ENCODE data around the gene LAMA2. TPM values are rescaled to one million over a fixed set of nuclear protein-coding genes. Genes with fewer than 3 reads are reported as not detected.

LAMA2 gene
- polyA plus RNA-seq, 3 donors, result not detected

DNA sequence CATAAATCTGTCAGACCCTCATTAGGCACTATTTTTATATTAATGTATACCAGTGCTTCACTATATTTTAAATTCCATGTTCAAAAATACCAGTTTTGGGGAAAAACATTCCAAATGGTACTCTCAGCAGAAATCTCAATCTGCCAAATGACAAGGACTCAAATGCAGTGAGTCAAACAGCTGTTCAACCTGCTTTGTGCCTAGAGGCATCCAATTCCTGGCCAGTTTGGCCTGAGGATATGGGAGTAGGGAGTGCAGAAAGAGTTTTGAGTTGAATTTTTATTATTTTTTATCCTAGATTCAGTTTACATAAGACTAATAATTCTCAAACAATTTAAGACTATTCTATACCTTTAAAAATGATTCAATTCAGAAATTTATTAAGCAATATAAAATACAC is 216.8 kb downstream of the LAMA2 start:
- Histone ChIP-seq H3K4me3 (replicated peaks in 1 of 3; ENCODE audit: low read depth in 2 of 3, low read length in 3 of 3) (no peak overlapping the region), H4K20me1 (ENCODE audit: insufficient read depth, low read length) (no peaks in the 10 kb centered on the region), H3K36me3 (replicated peaks in 1 of 2; ENCODE audit: control insufficient read depth in 1 of 2, insufficient read depth in 2 of 2, low read length in 2 of 2) (no peaks in the 10 kb centered on the region), H3K79me2 (ENCODE audit: insufficient read depth, low read length) (no peaks in the 10 kb centered on the region), H3K4me2 (replicated peaks; ENCODE audit: extremely low read depth, low read length, poor library complexity, severe bottlenecking) (no peak overlapping the region), H3K9ac (ENCODE audit: insufficient read depth, low read length, poor library complexity, severe bottlenecking) (no peak overlapping the region), H3K27ac (ENCODE audit: low read depth in 1 of 2, low read length in 2 of 2) (no peak overlapping the region), H3K9me3 (replicated peaks in 1 of 2; ENCODE audit: control insufficient read depth in 1 of 2, insufficient read depth in 1 of 2, low read length in 2 of 2) (no peaks in the 10 kb centered on the region), H2AFZ (ENCODE audit: insufficient read depth, low read depth, low read length, poor library complexity, severe bottlenecking) (no peak overlapping the region), H3K4me1 (ENCODE audit: control insufficient read depth in 1 of 2, insufficient read depth in 2 of 2, low read length in 2 of 2) (no peaks in the 10 kb centered on the region), H3K27me3 (ENCODE audit: control insufficient read depth in 2 of 2, insufficient read depth in 2 of 2, low read length in 2 of 2) (no peaks in the 10 kb centered on the region)
- DNase-seq, result no peak
- Mint-ChIP-seq H3K27me3 (ENCODE audit: low read depth in 3 of 3) (peaks cover 0 to 2% (median 2%) of the 10 kb centered on the region in 3 donors), H3K27ac (no peak overlapping the region), H3K4me3 (no peak overlapping the region), H3K9me3 (peaks cover 0 to 4% (median 0%) of the 10 kb centered on the region in 7 donors), H3K36me3 (no peaks in the 10 kb centered on the region), H3K4me1 (no peaks in the 10 kb centered on the region)
- TF ChIP-seq, protein P1, sequence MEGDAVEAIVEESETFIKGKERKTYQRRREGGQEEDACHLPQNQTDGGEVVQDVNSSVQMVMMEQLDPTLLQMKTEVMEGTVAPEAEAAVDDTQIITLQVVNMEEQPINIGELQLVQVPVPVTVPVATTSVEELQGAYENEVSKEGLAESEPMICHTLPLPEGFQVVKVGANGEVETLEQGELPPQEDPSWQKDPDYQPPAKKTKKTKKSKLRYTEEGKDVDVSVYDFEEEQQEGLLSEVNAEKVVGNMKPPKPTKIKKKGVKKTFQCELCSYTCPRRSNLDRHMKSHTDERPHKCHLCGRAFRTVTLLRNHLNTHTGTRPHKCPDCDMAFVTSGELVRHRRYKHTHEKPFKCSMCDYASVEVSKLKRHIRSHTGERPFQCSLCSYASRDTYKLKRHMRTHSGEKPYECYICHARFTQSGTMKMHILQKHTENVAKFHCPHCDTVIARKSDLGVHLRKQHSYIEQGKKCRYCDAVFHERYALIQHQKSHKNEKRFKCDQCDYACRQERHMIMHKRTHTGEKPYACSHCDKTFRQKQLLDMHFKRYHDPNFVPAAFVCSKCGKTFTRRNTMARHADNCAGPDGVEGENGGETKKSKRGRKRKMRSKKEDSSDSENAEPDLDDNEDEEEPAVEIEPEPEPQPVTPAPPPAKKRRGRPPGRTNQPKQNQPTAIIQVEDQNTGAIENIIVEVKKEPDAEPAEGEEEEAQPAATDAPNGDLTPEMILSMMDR (IDR thresholded peaks at IDR 0.05), result no peak
- intact Hi-C loops (cut with micrococcal nuclease), result no loop called here

DNA sequence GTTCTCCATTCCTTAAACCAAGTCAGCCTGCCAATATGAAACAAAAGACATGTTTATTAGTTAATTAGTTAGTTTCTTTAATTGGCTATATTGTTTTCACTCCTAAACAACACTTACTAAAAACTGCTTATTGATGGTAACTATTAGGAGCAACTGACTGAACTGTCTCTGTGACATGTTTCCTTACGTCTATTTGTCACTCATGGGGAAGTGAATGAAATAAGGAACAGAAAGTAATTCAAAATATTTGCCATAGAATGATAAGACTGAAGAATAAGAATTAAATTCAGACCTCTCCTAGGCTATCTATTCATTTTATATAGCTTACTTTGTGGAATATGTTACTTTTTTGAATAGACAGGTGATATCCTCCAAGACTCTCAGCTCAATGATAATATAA is 217.2 kb downstream of the LAMA2 start:
- no peak overlapping the region for H3K4me3 Mint-ChIP-seq
- H3K27me3 Mint-ChIP-seq (ENCODE audit: low read depth in 3 of 3), result peaks cover 0 to 2% (median 2%) of the 10 kb centered on the region in 3 donors
- H3K36me3 Mint-ChIP-seq, result no peaks in the 10 kb centered on the region
- Histone ChIP-seq H3K4me2 (replicated peaks; ENCODE audit: extremely low read depth, low read length, poor library complexity, severe bottlenecking) (no peak overlapping the region), H3K4me3 (replicated peaks in 1 of 3; ENCODE audit: low read depth in 2 of 3, low read length in 3 of 3) (no peak overlapping the region), H3K9me3 (replicated peaks in 1 of 2; ENCODE audit: control insufficient read depth in 1 of 2, insufficient read depth in 1 of 2, low read length in 2 of 2) (no peaks in the 10 kb centered on the region), H2AFZ (ENCODE audit: insufficient read depth, low read depth, low read length, poor library complexity, severe bottlenecking) (no peak overlapping the region), H3K27ac (ENCODE audit: low read depth in 1 of 2, low read length in 2 of 2) (no peak overlapping the region), H3K79me2 (ENCODE audit: insufficient read depth, low read length) (no peaks in the 10 kb centered on the region), H3K27me3 (ENCODE audit: control insufficient read depth in 2 of 2, insufficient read depth in 2 of 2, low read length in 2 of 2) (no peaks in the 10 kb centered on the region), H3K4me1 (ENCODE audit: control insufficient read depth in 1 of 2, insufficient read depth in 2 of 2, low read length in 2 of 2) (no peaks in the 10 kb centered on the region), H3K9ac (ENCODE audit: insufficient read depth, low read length, poor library complexity, severe bottlenecking) (no peak overlapping the region), H4K20me1 (ENCODE audit: insufficient read depth, low read length) (no peaks in the 10 kb centered on the region), H3K36me3 (replicated peaks in 1 of 2; ENCODE audit: control insufficient read depth in 1 of 2, insufficient read depth in 2 of 2, low read length in 2 of 2) (no peaks in the 10 kb centered on the region)
- peaks cover 0 to 4% (median 0%) of the 10 kb centered on the region in 7 donors for H3K9me3 Mint-ChIP-seq
- intact Hi-C loops (cut with micrococcal nuclease), result no loop called here
- TF ChIP-seq, protein P1 (IDR thresholded peaks at IDR 0.05), result no peak
- DNase-seq, result no peak
- WGBS (ENCODE audit: insufficient coverage), result no CpG with 5 or more reads among the region's 1 CpG
- H3K27ac Mint-ChIP-seq, result no peak overlapping the region
- H3K4me1 Mint-ChIP-seq, result no peaks in the 10 kb centered on the region
